Measurements from ENCODE around the gene GLIPR2.

DNA sequence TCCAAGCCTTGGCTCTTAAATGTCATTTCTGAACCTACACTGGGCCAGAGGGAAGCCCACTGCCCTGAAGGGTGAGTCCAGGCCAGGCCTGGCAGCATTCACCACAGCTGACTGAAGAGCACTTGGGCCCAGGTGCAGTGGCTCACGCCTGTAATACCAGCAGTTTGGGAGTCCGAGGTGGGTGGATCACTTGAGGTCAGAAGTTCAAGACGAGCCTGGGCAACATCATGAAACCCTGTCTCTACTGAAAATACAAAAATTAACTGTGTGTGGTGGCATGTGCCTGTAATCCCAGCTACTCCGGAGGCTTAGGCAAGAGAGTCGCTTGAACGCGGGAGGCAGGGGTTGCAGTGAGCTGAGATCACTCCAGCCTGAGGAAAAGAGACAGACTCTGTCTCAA is 37.7 kb downstream of the GLIPR2 start:
- TF ChIP-seq, protein P1, sequence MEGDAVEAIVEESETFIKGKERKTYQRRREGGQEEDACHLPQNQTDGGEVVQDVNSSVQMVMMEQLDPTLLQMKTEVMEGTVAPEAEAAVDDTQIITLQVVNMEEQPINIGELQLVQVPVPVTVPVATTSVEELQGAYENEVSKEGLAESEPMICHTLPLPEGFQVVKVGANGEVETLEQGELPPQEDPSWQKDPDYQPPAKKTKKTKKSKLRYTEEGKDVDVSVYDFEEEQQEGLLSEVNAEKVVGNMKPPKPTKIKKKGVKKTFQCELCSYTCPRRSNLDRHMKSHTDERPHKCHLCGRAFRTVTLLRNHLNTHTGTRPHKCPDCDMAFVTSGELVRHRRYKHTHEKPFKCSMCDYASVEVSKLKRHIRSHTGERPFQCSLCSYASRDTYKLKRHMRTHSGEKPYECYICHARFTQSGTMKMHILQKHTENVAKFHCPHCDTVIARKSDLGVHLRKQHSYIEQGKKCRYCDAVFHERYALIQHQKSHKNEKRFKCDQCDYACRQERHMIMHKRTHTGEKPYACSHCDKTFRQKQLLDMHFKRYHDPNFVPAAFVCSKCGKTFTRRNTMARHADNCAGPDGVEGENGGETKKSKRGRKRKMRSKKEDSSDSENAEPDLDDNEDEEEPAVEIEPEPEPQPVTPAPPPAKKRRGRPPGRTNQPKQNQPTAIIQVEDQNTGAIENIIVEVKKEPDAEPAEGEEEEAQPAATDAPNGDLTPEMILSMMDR (IDR thresholded peaks at IDR 0.05), result no peak
- TF ChIP-seq POLR2A (IDR thresholded peaks at IDR 0.05), result no peak

Data from ovary (tissue), 3 donors.